OCI-LY7 (cell line): ENCODE data around the gene STAU1.

Source experiments
- EZH2phosphoT487 ChIP-seq: fragments of 200-600 bp; sonication (generic); IDR thresholded peaks from 2 replicates; pipeline ENCODE4 v1.6.1; 2018; ENCODE audit warnings: low read depth, borderline replicate concordance, mild to moderate bottlenecking, mixed run types, antibody characterized with exemption, low read length, moderate library complexity, mixed read lengths
- TF ChIP-seq, protein P1 (sequence below): fragments of 200-600 bp; sonication (generic); conservative IDR thresholded peaks from 2 replicates; pipeline ENCODE4 v1.5.1; 2014; ENCODE audit warnings: mild to moderate bottlenecking, antibody characterized with exemption, low read length, moderate library complexity, mixed read lengths

DNA sequence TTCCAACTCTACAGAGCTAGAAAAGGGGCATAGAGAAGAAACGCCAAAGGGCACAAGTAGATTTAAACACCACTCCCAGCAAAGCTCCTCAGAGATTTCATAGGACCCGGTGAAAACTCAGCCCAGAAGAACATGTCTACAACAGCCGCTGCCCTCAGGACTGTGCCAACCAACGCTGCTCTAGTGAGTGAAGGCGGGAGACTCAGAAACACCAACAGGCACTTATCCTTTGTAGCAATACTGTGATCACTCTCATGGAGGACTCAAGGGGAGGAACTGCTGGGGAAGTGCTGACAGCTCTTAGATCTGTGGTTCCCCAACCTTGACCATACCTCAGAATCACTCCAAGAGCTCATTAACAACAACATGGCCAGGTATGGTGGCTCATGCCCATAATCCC is 39.5 kb downstream of the STAU1 start:
- TF ChIP-seq, protein P1, sequence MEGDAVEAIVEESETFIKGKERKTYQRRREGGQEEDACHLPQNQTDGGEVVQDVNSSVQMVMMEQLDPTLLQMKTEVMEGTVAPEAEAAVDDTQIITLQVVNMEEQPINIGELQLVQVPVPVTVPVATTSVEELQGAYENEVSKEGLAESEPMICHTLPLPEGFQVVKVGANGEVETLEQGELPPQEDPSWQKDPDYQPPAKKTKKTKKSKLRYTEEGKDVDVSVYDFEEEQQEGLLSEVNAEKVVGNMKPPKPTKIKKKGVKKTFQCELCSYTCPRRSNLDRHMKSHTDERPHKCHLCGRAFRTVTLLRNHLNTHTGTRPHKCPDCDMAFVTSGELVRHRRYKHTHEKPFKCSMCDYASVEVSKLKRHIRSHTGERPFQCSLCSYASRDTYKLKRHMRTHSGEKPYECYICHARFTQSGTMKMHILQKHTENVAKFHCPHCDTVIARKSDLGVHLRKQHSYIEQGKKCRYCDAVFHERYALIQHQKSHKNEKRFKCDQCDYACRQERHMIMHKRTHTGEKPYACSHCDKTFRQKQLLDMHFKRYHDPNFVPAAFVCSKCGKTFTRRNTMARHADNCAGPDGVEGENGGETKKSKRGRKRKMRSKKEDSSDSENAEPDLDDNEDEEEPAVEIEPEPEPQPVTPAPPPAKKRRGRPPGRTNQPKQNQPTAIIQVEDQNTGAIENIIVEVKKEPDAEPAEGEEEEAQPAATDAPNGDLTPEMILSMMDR: no peak
- no peak for TF ChIP-seq EZH2phosphoT487
